ENCODE data around the gene NCBP1. TPM values are rescaled to one million over a fixed set of nuclear protein-coding genes. Genes with fewer than 3 reads are reported as not detected.

NCBP1 gene
- total RNA-seq, 1 experiment from 2014 or later, result 59.7 TPM

- TF ChIP-seq, protein P1, sequence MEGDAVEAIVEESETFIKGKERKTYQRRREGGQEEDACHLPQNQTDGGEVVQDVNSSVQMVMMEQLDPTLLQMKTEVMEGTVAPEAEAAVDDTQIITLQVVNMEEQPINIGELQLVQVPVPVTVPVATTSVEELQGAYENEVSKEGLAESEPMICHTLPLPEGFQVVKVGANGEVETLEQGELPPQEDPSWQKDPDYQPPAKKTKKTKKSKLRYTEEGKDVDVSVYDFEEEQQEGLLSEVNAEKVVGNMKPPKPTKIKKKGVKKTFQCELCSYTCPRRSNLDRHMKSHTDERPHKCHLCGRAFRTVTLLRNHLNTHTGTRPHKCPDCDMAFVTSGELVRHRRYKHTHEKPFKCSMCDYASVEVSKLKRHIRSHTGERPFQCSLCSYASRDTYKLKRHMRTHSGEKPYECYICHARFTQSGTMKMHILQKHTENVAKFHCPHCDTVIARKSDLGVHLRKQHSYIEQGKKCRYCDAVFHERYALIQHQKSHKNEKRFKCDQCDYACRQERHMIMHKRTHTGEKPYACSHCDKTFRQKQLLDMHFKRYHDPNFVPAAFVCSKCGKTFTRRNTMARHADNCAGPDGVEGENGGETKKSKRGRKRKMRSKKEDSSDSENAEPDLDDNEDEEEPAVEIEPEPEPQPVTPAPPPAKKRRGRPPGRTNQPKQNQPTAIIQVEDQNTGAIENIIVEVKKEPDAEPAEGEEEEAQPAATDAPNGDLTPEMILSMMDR (IDR thresholded peaks at IDR 0.05; ENCODE audit: insufficient read depth in 1 of 2, low read depth in 1 of 2, low read length in 1 of 2, severe bottlenecking in 1 of 2, unreplicated experiment in 1 of 2), result no peak
- no TSS peak for BruUV-seq (replicated peaks)
- Histone ChIP-seq H3K36me3 (ENCODE audit: control insufficient read depth, insufficient read depth, low read length) (peaks cover 2% of the 10 kb centered on the region; the same call in 1 of the 2 replicates), H3K4me3 (ENCODE audit: low read depth, low read length) (no peak overlapping the region), H3K4me1 (0 out of 2 replicates have a peak, but pooled peaks cover 3% of the 10 kb centered on the region), H3K9me3 (no peaks in the 10 kb centered on the region), H3K27me3 (replicated peaks; ENCODE audit: control insufficient read depth, insufficient read depth, low read length) (no peaks in the 10 kb centered on the region)
- CTCF ChIA-PET, result no interaction called here
- Mint-ChIP-seq H3K36me3 (ENCODE audit: insufficient read depth, unreplicated experiment) (peaks cover 94% of the 10 kb centered on the region), H3K27me3 (ENCODE audit: insufficient read depth, unreplicated experiment) (no peaks in the 10 kb centered on the region), H3K4me1 (ENCODE audit: low read depth, unreplicated experiment) (no peaks in the 10 kb centered on the region), H3K27ac (ENCODE audit: unreplicated experiment) (no peak overlapping the region), H3K4me3 (ENCODE audit: unreplicated experiment) (no peak overlapping the region), H3K9me3 (ENCODE audit: unreplicated experiment) (no peaks in the 10 kb centered on the region)
- intact Hi-C loops (cut with micrococcal nuclease; ENCODE audit: unreplicated experiment), result no loop called here
- no peak for DNase-seq
- POLR2A ChIA-PET, result interaction anchor here (1.0 kb wide), 1 partner anchor 37 kb away, joined by 6 read pairs; the partner anchor contains the start of gene TSTD2
Measured at GRCh38 chr9:97670586-97670985, 37.0 kb downstream of the NCBP1 start.

- DNase-seq, result no peak
- Mint-ChIP-seq H3K9me3 (ENCODE audit: unreplicated experiment) (no peaks in the 10 kb centered on the region), H3K27me3 (ENCODE audit: insufficient read depth, unreplicated experiment) (no peaks in the 10 kb centered on the region), H3K36me3 (ENCODE audit: insufficient read depth, unreplicated experiment) (peaks cover 94% of the 10 kb centered on the region), H3K27ac (ENCODE audit: unreplicated experiment) (no peak overlapping the region), H3K4me1 (ENCODE audit: low read depth, unreplicated experiment) (no peaks in the 10 kb centered on the region), H3K4me3 (ENCODE audit: unreplicated experiment) (no peak overlapping the region)
- CTCF ChIA-PET, result no interaction called here
- Histone ChIP-seq H3K4me1 (0 out of 2 replicates have a peak, but pooled peaks cover 3% of the 10 kb centered on the region), H3K36me3 (ENCODE audit: control insufficient read depth, insufficient read depth, low read length) (no peaks in the 10 kb centered on the region; the same call in 1 of the 2 replicates), H3K27me3 (replicated peaks; ENCODE audit: control insufficient read depth, insufficient read depth, low read length) (no peaks in the 10 kb centered on the region), H3K4me3 (ENCODE audit: low read depth, low read length) (no peak overlapping the region), H3K9me3 (no peaks in the 10 kb centered on the region)
- TF ChIP-seq, protein P1 (IDR thresholded peaks at IDR 0.05; ENCODE audit: insufficient read depth in 1 of 2, low read depth in 1 of 2, low read length in 1 of 2, severe bottlenecking in 1 of 2, unreplicated experiment in 1 of 2), result no peak
- intact Hi-C loops (cut with micrococcal nuclease; ENCODE audit: unreplicated experiment), result no loop called here
- BruUV-seq (replicated peaks), result no TSS peak
- POLR2A ChIA-PET, result no interaction called here
Measured at GRCh38 chr9:97672403-97672802, 38.8 kb downstream of the NCBP1 start.

- Mint-ChIP-seq H3K27ac (ENCODE audit: unreplicated experiment) (no peak overlapping the region), H3K9me3 (ENCODE audit: unreplicated experiment) (no peaks in the 10 kb centered on the region), H3K36me3 (ENCODE audit: insufficient read depth, unreplicated experiment) (peaks cover 94% of the 10 kb centered on the region), H3K4me3 (ENCODE audit: unreplicated experiment) (no peak overlapping the region), H3K27me3 (ENCODE audit: insufficient read depth, unreplicated experiment) (no peaks in the 10 kb centered on the region), H3K4me1 (ENCODE audit: low read depth, unreplicated experiment) (no peaks in the 10 kb centered on the region)
- Histone ChIP-seq H3K4me1 (0 out of 2 replicates have a peak, but pooled peaks cover 3% of the 10 kb centered on the region), H3K9me3 (no peaks in the 10 kb centered on the region), H3K27me3 (replicated peaks; ENCODE audit: control insufficient read depth, insufficient read depth, low read length) (no peaks in the 10 kb centered on the region), H3K4me3 (ENCODE audit: low read depth, low read length) (no peak overlapping the region), H3K36me3 (ENCODE audit: control insufficient read depth, insufficient read depth, low read length) (no peaks in the 10 kb centered on the region)
- POLR2A ChIA-PET, result no interaction called here
- intact Hi-C loops (cut with micrococcal nuclease; ENCODE audit: unreplicated experiment), result no loop called here
- no peak for DNase-seq
- TF ChIP-seq, protein P1 (IDR thresholded peaks at IDR 0.05; ENCODE audit: insufficient read depth in 1 of 2, low read depth in 1 of 2, low read length in 1 of 2, severe bottlenecking in 1 of 2, unreplicated experiment in 1 of 2), result no peak
- CTCF ChIA-PET, result interaction anchor here (0.7 kb wide), 1 partner anchor 310 kb away, joined by 3 read pairs; no protein-coding TSS in a partner anchor
- no TSS peak for BruUV-seq (replicated peaks)
Measured at GRCh38 chr9:97673922-97674321, 40.3 kb downstream of the NCBP1 start.

Data from Caco-2 (cell line).